Mammary epithelial cell (primary cell): ENCODE results near the gene PALM2AKAP2.

Experiments used
- EZH2 ChIP-seq: IDR thresholded peaks from 2 replicates; pipeline ENCODE4 v1.6.1; 2012; ENCODE audit warnings: low read length, inconsistent platforms, borderline replicate concordance
- TF ChIP-seq, protein P1 (sequence below), 2 donors: IDR thresholded peaks in 1 of 2; conservative IDR thresholded peaks in 1 of 2; 2 replicates each; pipeline ENCODE4 v1.5.1; 2011 to 2012; ENCODE audit warnings: inconsistent platforms in 2 of 2, low read length in 2 of 2, mild to moderate bottlenecking in 2 of 2, control low read depth in 1 of 2, low read depth in 1 of 2; ENCODE audit not compliant: insufficient read depth in 1 of 2; ENCODE audit errors: extremely low read depth in 1 of 2

DNA sequence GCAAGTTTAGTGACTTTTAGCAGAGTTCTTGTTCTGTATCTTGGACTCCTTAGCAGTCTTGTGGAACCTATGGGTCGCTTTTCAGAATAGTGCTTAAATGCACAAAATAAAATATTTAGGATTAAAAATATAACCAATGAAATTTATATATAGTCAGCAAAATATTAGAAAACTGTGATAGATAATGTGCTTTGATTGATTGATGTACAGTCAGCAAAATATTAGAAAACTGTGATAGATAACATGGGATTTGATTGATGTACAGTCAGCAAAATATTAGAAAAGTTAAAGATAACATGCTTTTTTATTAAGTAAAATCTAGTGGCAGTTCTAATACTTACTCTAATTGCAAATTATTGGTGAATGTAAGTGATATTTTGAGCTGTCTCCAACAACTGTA, 16.1 kb downstream of the PALM2AKAP2 start:
- TF ChIP-seq, protein P1, sequence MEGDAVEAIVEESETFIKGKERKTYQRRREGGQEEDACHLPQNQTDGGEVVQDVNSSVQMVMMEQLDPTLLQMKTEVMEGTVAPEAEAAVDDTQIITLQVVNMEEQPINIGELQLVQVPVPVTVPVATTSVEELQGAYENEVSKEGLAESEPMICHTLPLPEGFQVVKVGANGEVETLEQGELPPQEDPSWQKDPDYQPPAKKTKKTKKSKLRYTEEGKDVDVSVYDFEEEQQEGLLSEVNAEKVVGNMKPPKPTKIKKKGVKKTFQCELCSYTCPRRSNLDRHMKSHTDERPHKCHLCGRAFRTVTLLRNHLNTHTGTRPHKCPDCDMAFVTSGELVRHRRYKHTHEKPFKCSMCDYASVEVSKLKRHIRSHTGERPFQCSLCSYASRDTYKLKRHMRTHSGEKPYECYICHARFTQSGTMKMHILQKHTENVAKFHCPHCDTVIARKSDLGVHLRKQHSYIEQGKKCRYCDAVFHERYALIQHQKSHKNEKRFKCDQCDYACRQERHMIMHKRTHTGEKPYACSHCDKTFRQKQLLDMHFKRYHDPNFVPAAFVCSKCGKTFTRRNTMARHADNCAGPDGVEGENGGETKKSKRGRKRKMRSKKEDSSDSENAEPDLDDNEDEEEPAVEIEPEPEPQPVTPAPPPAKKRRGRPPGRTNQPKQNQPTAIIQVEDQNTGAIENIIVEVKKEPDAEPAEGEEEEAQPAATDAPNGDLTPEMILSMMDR (conservative IDR thresholded peaks at IDR 0.05 in 1 of 2, IDR thresholded peaks at IDR 0.05 in 1 of 2; ENCODE audit: extremely low read depth in 1 of 2, insufficient read depth in 1 of 2, low read depth in 1 of 2, low read length in 2 of 2): no peak
- TF ChIP-seq EZH2: no peak
